RWPE2 (cell line): Measurements from ENCODE around the gene BBS9.

Experiments
- ATAC-seq: fragments of 200-7000 bp; cut with Tn5 transposase; 3 replicates; pipeline ENCODE4 v1.9.1; 2021; ENCODE audit warnings: low read depth
- DNase-seq: peaks from one replicate; pipeline ENCODE4 v3.0.0-alpha.2; 2020; ENCODE audit warnings: low spot score
- H3K27ac ChIP-seq: fragments of 450-650 bp; 2 replicates; pipeline ENCODE4 v1.5.1; 2017; ENCODE audit warnings: mild to moderate bottlenecking; ENCODE audit not compliant: poor library complexity, severe bottlenecking
- H3K27me3 ChIP-seq: fragments of 250-450 bp; sonication (Bioruptor Pico); 2 replicates; pipeline ENCODE4 v1.5.1; 2021; ENCODE audit warnings: mild to moderate bottlenecking, moderate library complexity; ENCODE audit not compliant: insufficient read depth, poor library complexity, severe bottlenecking
- H3K36me3 ChIP-seq: fragments of 250-450 bp; sonication (Bioruptor Pico); 2 replicates; pipeline ENCODE4 v1.5.1; 2020; ENCODE audit warnings: low read depth, mild to moderate bottlenecking, moderate library complexity
- H3K4me1 ChIP-seq: fragments of 250-450 bp; sonication (Bioruptor Pico); 2 replicates; pipeline ENCODE4 v1.5.1; 2021; ENCODE audit warnings: mild to moderate bottlenecking, moderate library complexity; ENCODE audit not compliant: insufficient read depth, poor library complexity, severe bottlenecking
- H3K4me3 ChIP-seq: fragments of 250-450 bp; sonication (Bioruptor Pico); 2 replicates; pipeline ENCODE4 v1.5.1; 2021; ENCODE audit warnings: mild to moderate bottlenecking, moderate library complexity; ENCODE audit not compliant: severe bottlenecking
- H3K9me3 ChIP-seq: fragments of 250-450 bp; sonication (Bioruptor Pico); 2 replicates; pipeline ENCODE4 v1.5.1; 2021; ENCODE audit warnings: mild to moderate bottlenecking, moderate library complexity; ENCODE audit not compliant: severe bottlenecking
- TF ChIP-seq, protein P1 (sequence below): fragments of 450-650 bp; IDR thresholded peaks from one replicate; pipeline ENCODE4 v1.5.1; 2017; ENCODE audit warnings: mild to moderate bottlenecking, moderate library complexity; ENCODE audit not compliant: poor library complexity, severe bottlenecking

Gene BBS9

DNA sequence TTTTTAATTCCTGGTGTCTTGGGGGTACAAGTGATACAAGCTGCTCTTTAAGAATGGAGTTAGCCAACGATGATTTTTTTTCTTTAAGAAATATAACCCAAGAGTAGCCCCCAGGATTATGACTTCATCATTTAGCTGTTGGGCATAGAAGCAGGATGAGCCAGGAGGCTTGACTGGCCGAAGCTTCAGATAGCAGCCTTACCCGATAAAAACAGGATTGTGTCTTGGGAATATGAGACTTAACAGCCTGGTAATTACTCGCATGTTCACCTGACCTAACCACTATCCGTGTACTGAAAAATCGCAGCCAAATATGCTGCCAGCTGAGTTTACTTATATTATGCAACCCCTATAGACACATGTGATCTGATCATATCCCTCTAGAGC is 430.0 kb downstream of the BBS9 start:
- Histone ChIP-seq H3K27me3 (no peaks in the 10 kb centered on the region), H3K9me3 (no peaks in the 10 kb centered on the region), H3K4me1 (no peaks in the 10 kb centered on the region), H3K36me3 (no peaks in the 10 kb centered on the region), H3K27ac (no peak overlapping the region), H3K4me3 (no peak overlapping the region)
- ATAC-seq (no peak), DNase-seq (no peak)
- TF ChIP-seq, protein P1, sequence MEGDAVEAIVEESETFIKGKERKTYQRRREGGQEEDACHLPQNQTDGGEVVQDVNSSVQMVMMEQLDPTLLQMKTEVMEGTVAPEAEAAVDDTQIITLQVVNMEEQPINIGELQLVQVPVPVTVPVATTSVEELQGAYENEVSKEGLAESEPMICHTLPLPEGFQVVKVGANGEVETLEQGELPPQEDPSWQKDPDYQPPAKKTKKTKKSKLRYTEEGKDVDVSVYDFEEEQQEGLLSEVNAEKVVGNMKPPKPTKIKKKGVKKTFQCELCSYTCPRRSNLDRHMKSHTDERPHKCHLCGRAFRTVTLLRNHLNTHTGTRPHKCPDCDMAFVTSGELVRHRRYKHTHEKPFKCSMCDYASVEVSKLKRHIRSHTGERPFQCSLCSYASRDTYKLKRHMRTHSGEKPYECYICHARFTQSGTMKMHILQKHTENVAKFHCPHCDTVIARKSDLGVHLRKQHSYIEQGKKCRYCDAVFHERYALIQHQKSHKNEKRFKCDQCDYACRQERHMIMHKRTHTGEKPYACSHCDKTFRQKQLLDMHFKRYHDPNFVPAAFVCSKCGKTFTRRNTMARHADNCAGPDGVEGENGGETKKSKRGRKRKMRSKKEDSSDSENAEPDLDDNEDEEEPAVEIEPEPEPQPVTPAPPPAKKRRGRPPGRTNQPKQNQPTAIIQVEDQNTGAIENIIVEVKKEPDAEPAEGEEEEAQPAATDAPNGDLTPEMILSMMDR: no peak

DNA sequence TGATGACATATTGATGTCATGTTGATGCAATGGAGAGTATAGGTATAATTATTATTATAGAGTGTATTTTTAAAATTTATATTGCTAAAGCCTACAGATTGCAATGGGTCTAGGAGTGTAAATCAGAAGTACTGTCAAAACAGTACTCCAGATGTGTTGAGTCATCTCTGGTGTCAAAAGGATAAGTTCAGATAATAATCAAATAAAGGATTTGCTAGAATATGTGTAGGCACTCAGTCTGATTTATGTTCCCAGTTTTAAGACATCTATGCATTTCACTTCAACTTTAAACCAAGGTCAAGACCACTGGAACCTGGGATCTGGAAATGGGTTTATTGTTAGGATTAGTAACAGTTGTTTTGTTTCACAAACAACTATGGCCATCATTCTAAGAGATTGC is 433.6 kb downstream of the BBS9 start:
- H3K9me3 ChIP-seq: no peaks in the 10 kb centered on the region
- no peaks in the 10 kb centered on the region for H3K36me3 ChIP-seq
- no peak overlapping the region for H3K27ac ChIP-seq
- DNase-seq (no peak), ATAC-seq (no peak)
- H3K27me3 ChIP-seq: no peaks in the 10 kb centered on the region
- TF ChIP-seq, protein P1: no peak
- H3K4me3 ChIP-seq: no peak overlapping the region
- H3K4me1 ChIP-seq: no peaks in the 10 kb centered on the region

DNA sequence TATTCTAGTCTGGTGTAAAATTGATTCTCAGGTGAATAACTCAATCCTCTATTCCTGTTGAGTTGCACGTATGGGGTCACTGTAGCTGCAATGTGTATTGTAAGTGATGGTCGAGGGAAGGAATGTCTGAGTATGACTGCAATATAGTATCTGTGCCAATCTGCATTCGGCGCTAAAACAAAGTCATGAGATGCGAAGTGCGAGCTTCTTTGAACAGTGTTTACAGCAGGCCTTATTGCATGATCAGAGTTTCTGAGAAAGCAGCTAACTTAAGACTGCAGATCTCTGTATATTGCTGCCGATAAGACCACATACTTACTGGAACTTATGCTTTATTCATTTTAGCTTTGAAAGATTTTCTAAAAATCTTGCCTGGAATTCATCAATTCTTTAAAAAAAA is 434.3 kb downstream of the BBS9 start:
- Histone ChIP-seq H3K4me3 (no peak overlapping the region), H3K4me1 (no peaks in the 10 kb centered on the region), H3K27me3 (no peaks in the 10 kb centered on the region), H3K9me3 (no peaks in the 10 kb centered on the region), H3K36me3 (no peaks in the 10 kb centered on the region), H3K27ac (no peak overlapping the region)
- DNase-seq: no peak
- TF ChIP-seq, protein P1: no peak
- ATAC-seq: no peak

DNA sequence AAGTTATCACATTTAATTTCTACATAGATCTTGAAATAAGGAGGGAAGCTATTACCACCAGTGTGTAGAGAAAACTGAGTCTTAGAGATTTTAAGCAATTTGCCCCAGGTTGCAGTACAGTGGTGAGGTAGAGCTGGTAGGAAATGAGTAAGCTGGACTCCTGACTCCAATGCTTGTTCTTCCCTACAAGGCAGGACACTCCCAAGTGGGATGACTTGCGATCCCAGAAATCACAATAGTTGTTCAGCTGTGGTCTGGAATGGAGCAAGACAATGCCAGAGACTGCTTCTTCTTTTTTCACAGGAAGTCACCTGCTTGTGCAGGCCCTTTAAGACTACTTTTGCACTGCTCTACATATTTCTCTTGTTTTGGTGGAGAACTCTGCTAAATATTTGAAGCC is 448.8 kb downstream of the BBS9 start:
- H3K27me3 ChIP-seq: no peaks in the 10 kb centered on the region
- H3K27ac ChIP-seq: peak overlapping the region; percentile 16
- peaks cover 3% of the 10 kb centered on the region for H3K9me3 ChIP-seq
- TF ChIP-seq, protein P1: no peak
- no peaks in the 10 kb centered on the region for H3K36me3 ChIP-seq
- DNase-seq (no peak), ATAC-seq (peak; percentile 91)
- no peaks in the 10 kb centered on the region for H3K4me1 ChIP-seq
- H3K4me3 ChIP-seq: no peak overlapping the region

DNA sequence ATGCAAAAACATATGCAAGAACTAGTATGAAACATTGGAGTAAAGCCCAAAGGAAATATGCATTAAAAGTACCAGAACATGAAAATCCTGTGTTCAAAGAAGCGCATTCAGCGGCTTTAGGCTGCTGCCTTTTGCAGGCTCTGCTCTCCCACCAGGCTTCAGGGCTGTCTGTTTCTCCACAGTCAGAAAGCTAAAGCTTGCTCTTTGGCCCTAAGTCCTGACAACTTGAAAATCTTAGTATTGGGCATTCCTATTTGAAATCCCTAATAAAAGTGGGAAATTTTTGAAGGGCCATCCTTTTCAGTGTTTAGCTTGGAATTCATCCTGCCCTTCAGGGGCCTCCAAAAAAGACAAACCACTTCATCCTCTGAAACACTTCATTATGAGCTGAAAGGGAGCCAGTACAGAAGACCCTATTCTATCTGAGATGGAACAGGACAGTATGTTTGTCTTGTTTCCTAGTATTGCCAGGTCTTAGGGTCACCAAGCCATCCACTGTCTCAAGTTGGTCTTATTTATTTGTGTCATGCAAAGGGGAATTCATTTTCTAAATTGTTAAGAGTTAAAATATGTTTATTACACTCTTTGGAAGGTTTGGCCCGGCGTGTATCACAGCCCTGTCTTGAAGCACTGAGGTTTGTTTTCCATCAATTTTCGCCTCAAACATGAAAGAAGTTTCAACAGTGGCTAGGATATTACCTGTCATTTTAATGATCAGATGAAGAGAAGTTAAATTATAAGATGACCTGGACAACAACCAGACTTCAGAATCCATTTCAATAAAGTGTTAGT is 449.7 kb downstream of the BBS9 start:
- no peak for DNase-seq
- TF ChIP-seq, protein P1: no peak
- H3K4me3 ChIP-seq: no peak overlapping the region
- H3K27ac ChIP-seq: peak overlapping the region; percentile 16
- no peak for ATAC-seq
- peaks cover 3% of the 10 kb centered on the region for H3K9me3 ChIP-seq
- no peaks in the 10 kb centered on the region for H3K27me3 ChIP-seq
- no peaks in the 10 kb centered on the region for H3K36me3 ChIP-seq
- no peaks in the 10 kb centered on the region for H3K4me1 ChIP-seq
